ENCODE results near the gene PDS5B.

Gene PDS5B

GRCh38 chr13:32587011-32587810 is 959 bp downstream of the PDS5B start:
- Histone ChIP-seq H3K4me1 (ENCODE audit: control insufficient read depth, insufficient read depth, low read length) (peaks cover 7% of the 10 kb centered on the region; the same call in 1 of the 2 replicates), H3K9me3 (ENCODE audit: control insufficient read depth, insufficient read depth, low read depth, low read length) (no peaks in the 10 kb centered on the region), H3K4me3 (ENCODE audit: low read depth, low read length) (peak overlapping the region; percentile 75), H3K27ac (ENCODE audit: extremely low read depth, low read depth, low read length) (peak overlapping the region; percentile 88), H3K36me3 (ENCODE audit: control insufficient read depth in 2 of 2, insufficient read depth in 1 of 2, low read length in 2 of 2) (no peaks in the 10 kb centered on the region)
- CTCF ChIA-PET = interaction anchor here (0.6 to 2.0 kb wide), 8 partner anchors 48 to 1137 kb away, joined by 3 to 10 read pairs (median 4); no protein-coding TSS in a partner anchor
- POLR2A ChIA-PET = interaction anchor here (0.7 to 1.0 kb wide), 2 partner anchors 52 to 55 kb away, joined by 3 read pairs; no protein-coding TSS in a partner anchor
- TF ChIP-seq ZNF341 (tag by site-specific recombination; IDR thresholded peaks at IDR 0.05; ENCODE audit: low read depth) (peak; percentile 89), PRDM1 (tag by site-specific recombination; IDR thresholded peaks at IDR 0.05) (0 out of 2 replicates have a peak, but pooled peaks have one; percentile 7), KLF7 (tag by site-specific recombination; IDR thresholded peaks at IDR 0.05; ENCODE audit: borderline replicate concordance) (no peak), ZFP37 (tag by site-specific recombination; IDR thresholded peaks at IDR 0.05) (no peak), ZBTB11 (tag by site-specific recombination; conservative IDR thresholded peaks at IDR 0.05; ENCODE audit: low read depth) (no peak), ZNF155 (tag by site-specific recombination; IDR thresholded peaks at IDR 0.05) (no peak), ZBTB17 (tag by site-specific recombination; IDR thresholded peaks at IDR 0.05) (0 out of 2 replicates have a peak, but pooled peaks have one; percentile 21), GLI2 (tag by site-specific recombination; IDR thresholded peaks at IDR 0.05; ENCODE audit: borderline replicate concordance, low read depth) (no peak), ZNF423 (tag by site-specific recombination; IDR thresholded peaks at IDR 0.05) (no peak), ZIC2 (tag by site-specific recombination; IDR thresholded peaks at IDR 0.05) (no peak), ZNF140 (tag by site-specific recombination; IDR thresholded peaks at IDR 0.05) (no peak), ZNF19 (tag by site-specific recombination; IDR thresholded peaks at IDR 0.05; ENCODE audit: low read depth) (no peak), ZNF654 (tag by site-specific recombination; IDR thresholded peaks at IDR 0.05; ENCODE audit: low read depth) (no peak), ZNF223 (tag by site-specific recombination; IDR thresholded peaks at IDR 0.05) (no peak), ZNF2 (tag by site-specific recombination; IDR thresholded peaks at IDR 0.05) (0 out of 2 replicates have a peak, but pooled peaks have one; percentile 33), ZEB2 (tag by site-specific recombination; IDR thresholded peaks at IDR 0.05) (0 out of 2 replicates have a peak, but pooled peaks have one; percentile 27), ZNF335 (tag by site-specific recombination; conservative IDR thresholded peaks at IDR 0.05) (peak; percentile 37; the same call in 1 of the 2 replicates), ZNF121 (tag by site-specific recombination; IDR thresholded peaks at IDR 0.05) (no peak), ZNF37A (tag by site-specific recombination; IDR thresholded peaks at IDR 0.05) (no peak), ZSCAN4 (tag by site-specific recombination; IDR thresholded peaks at IDR 0.05) (no peak), SCRT2 (tag by site-specific recombination; IDR thresholded peaks at IDR 0.05) (no peak), ZNF366 (tag by site-specific recombination; conservative IDR thresholded peaks at IDR 0.05) (no peak; the same call in 1 of the 2 replicates), ZNF501 (tag by site-specific recombination; IDR thresholded peaks at IDR 0.05) (0 out of 2 replicates have a peak, but pooled peaks have one; percentile 20), ZBTB8A (tag by site-specific recombination; IDR thresholded peaks at IDR 0.05) (peak; percentile 39; the same call in 1 of the 2 replicates), ZBTB6 (tag by site-specific recombination; IDR thresholded peaks at IDR 0.05) (no peak), ZNF768 (tag by site-specific recombination; IDR thresholded peaks at IDR 0.05) (no peak), ZNF157 (tag by site-specific recombination; IDR thresholded peaks at IDR 0.05) (no peak), ZNF600 (tag by site-specific recombination; IDR thresholded peaks at IDR 0.05) (peak; percentile 31; the same call in 1 of the 2 replicates)
- TF ChIP-seq, protein P1, sequence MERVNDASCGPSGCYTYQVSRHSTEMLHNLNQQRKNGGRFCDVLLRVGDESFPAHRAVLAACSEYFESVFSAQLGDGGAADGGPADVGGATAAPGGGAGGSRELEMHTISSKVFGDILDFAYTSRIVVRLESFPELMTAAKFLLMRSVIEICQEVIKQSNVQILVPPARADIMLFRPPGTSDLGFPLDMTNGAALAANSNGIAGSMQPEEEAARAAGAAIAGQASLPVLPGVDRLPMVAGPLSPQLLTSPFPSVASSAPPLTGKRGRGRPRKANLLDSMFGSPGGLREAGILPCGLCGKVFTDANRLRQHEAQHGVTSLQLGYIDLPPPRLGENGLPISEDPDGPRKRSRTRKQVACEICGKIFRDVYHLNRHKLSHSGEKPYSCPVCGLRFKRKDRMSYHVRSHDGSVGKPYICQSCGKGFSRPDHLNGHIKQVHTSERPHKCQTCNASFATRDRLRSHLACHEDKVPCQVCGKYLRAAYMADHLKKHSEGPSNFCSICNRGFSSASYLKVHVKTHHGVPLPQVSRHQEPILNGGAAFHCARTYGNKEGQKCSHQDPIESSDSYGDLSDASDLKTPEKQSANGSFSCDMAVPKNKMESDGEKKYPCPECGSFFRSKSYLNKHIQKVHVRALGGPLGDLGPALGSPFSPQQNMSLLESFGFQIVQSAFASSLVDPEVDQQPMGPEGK (tag by site-specific recombination; IDR thresholded peaks at IDR 0.05) = no peak
- TF ChIP-seq, protein P2, sequence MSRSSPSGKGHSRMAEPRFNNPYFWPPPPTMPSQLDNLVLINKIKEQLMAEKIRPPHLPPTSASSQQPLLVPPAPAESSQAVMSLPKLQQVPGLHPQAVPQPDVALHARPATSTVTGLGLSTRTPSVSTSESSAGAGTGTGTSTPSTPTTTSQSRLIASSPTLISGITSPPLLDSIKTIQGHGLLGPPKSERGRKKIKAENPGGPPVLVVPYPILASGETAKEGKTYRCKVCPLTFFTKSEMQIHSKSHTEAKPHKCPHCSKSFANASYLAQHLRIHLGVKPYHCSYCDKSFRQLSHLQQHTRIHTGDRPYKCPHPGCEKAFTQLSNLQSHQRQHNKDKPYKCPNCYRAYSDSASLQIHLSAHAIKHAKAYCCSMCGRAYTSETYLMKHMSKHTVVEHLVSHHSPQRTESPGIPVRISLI (tag by site-specific recombination; IDR thresholded peaks at IDR 0.05) = no peak

All from HEK293 (cell line).